Hypothalamus (tissue), 51 donors: ENCODE results near the gene RAP1GAP2.
"Not testable (repeated sequence)": the region's sequence is repeated elsewhere in the genome, so short reads cannot be mapped to it uniquely, and the experiment has no call there.

Experiments used
- DNase-seq, 51 donors: peaks; one replicate each; lab custom pipeline; 2025; lab: John Stamatoyannopoulos, UW

Gene RAP1GAP2

GRCh38 chr17:2796164-2797125 lies at the start of gene RAP1GAP2:
TSS of gene RAP1GAP2 (plus strand) at chr17:2796438. CDS start at chr17:2796528, 90 bp downstream.
- DNase-seq = peak in 19 of 51 donors; percentile 15 to 48 (median 28)

- peak in 21 of 51 donors; percentile 14 to 77 (median 56) for DNase-seq
These were observed 47.0 kb upstream of the RAP1GAP2 start, which contains the start of gene CCDC92B for GRCh38 chr17:2749058-2749783. TSS of gene CCDC92B (minus strand) at chr17:2749652. CDS start at chr17:2735145, 14,507 bp downstream.

GRCh38 chr17:2749784-2750181 lies 46.5 kb upstream of the RAP1GAP2 start:
- DNase-seq = peak in 42 of 51 donors; percentile 3 to 77 (median 50)

GRCh38 chr17:2750721-2751120 lies 45.5 kb upstream of the RAP1GAP2 start:
- no peak for DNase-seq

GRCh38 chr17:2751491-2751890 lies 44.7 kb upstream of the RAP1GAP2 start:
- DNase-seq = no peak

- DNase-seq = no peak
These were observed 40.1 kb upstream of the RAP1GAP2 start for GRCh38 chr17:2755891-2756724.

- DNase-seq = no peak
These were observed 37.4 kb upstream of the RAP1GAP2 start for GRCh38 chr17:2758870-2759269.

- no peak for DNase-seq
These were observed 26.1 kb upstream of the RAP1GAP2 start for GRCh38 chr17:2770129-2770528.

GRCh38 chr17:2775206-2775605 lies 21.0 kb upstream of the RAP1GAP2 start:
- no peak for DNase-seq

GRCh38 chr17:2776589-2777241 lies 19.5 kb upstream of the RAP1GAP2 start:
- DNase-seq = peak in 5 of 51 donors; percentile 29 to 34 (median 32)

GRCh38 chr17:2777242-2777867 lies 18.9 kb upstream of the RAP1GAP2 start:
- no peak for DNase-seq

- DNase-seq = no peak
These were observed 17.7 kb upstream of the RAP1GAP2 start for GRCh38 chr17:2778489-2778888.

GRCh38 chr17:2779545-2779944 lies 16.7 kb upstream of the RAP1GAP2 start:
- DNase-seq = no peak

GRCh38 chr17:2780256-2780655 lies 16.0 kb upstream of the RAP1GAP2 start:
- no peak for DNase-seq

- no peak for DNase-seq
These were observed 15.2 kb upstream of the RAP1GAP2 start for GRCh38 chr17:2780931-2781454.

- DNase-seq = not testable (repeated sequence)
These were observed 14.6 kb upstream of the RAP1GAP2 start for GRCh38 chr17:2781598-2781997.

GRCh38 chr17:2782055-2782454 lies 14.2 kb upstream of the RAP1GAP2 start:
- no peak for DNase-seq

- no peak for DNase-seq
These were observed 12.8 kb upstream of the RAP1GAP2 start for GRCh38 chr17:2783310-2784030.
